Measurements from ENCODE around the gene CHURC1. TPM values are rescaled to one million over a fixed set of nuclear protein-coding genes. Genes with fewer than 3 reads are reported as not detected.
A peak's percentile ranks its signal among the peaks of the same experiment; 100 is the strongest.

The CHURC1 gene
- total and polyA plus RNA-seq, 2 experiments from 2014 or later, result 28.9 to 107 TPM

GRCh38 chr14:64971491-64971942, 57.3 kb downstream of the CHURC1 start:
- TF ChIP-seq, protein P1, sequence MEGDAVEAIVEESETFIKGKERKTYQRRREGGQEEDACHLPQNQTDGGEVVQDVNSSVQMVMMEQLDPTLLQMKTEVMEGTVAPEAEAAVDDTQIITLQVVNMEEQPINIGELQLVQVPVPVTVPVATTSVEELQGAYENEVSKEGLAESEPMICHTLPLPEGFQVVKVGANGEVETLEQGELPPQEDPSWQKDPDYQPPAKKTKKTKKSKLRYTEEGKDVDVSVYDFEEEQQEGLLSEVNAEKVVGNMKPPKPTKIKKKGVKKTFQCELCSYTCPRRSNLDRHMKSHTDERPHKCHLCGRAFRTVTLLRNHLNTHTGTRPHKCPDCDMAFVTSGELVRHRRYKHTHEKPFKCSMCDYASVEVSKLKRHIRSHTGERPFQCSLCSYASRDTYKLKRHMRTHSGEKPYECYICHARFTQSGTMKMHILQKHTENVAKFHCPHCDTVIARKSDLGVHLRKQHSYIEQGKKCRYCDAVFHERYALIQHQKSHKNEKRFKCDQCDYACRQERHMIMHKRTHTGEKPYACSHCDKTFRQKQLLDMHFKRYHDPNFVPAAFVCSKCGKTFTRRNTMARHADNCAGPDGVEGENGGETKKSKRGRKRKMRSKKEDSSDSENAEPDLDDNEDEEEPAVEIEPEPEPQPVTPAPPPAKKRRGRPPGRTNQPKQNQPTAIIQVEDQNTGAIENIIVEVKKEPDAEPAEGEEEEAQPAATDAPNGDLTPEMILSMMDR (IDR thresholded peaks at IDR 0.05; ENCODE audit: low read depth, low read length), result no peak
- H3K27ac ChIP-seq, result no peak overlapping the region
- H3K4me3 ChIP-seq, result peak overlapping the region; percentile 59
- no peaks in the 10 kb centered on the region for H3K36me3 ChIP-seq
- no peaks in the 10 kb centered on the region for H3K9me3 ChIP-seq (ENCODE audit: low read depth)
- H3K4me1 ChIP-seq (ENCODE audit: low read depth), result no peaks in the 10 kb centered on the region
- peaks cover 7% of the 10 kb centered on the region for H3K27me3 ChIP-seq
- peak in 1 of 2 donors; percentile 7 for DNase-seq (ENCODE audit: low read depth in 1 of 2, low spot score in 1 of 2)

- H3K36me3 ChIP-seq, result no peaks in the 10 kb centered on the region
- TF ChIP-seq, protein P1 (IDR thresholded peaks at IDR 0.05; ENCODE audit: low read depth, low read length), result no peak
- peak; percentile 36 to 74 for DNase-seq (ENCODE audit: low read depth in 1 of 2, low spot score in 1 of 2)
- H3K9me3 ChIP-seq (ENCODE audit: low read depth), result no peaks in the 10 kb centered on the region
- H3K4me1 ChIP-seq (ENCODE audit: low read depth), result no peaks in the 10 kb centered on the region
- H3K4me3 ChIP-seq, result peak within 1 kb of the TSS; percentile 75
- no peak within 1 kb of the TSS for H3K27ac ChIP-seq
- H3K27me3 ChIP-seq, result peaks cover 7% of the 10 kb centered on the region
Observed at GRCh38 chr14:64971943-64972791, 57.9 kb downstream of the CHURC1 start, which contains the start of gene RAB15. TSS of gene RAB15 (minus strand) at chr14:64972336. CDS start at chr14:64972076, 260 bp downstream.

DNA sequence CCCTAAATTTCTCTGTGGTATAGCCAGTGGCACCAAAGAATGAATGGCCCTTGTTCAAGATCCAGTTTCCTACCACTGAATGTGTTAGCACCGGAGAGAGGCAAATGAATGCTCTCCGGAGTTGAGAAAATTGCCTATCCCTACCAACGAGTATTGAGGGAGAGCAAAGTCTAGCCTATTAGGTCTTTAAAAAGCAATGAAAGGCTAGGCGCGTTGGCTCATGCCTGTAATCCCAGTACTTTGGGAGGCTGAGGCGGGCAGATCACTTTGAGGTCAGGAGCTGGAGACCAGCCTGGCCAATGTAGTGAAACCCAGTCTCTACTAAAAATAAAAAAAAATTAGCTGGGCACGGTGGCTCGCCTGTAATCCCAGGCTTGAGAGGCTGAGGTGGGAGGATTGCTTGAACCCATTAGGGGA, 58.8 kb downstream of the CHURC1 start:
- Histone ChIP-seq H3K27ac (no peak overlapping the region), H3K27me3 (peaks cover 7% of the 10 kb centered on the region), H3K4me3 (no peak overlapping the region), H3K36me3 (no peaks in the 10 kb centered on the region), H3K4me1 (ENCODE audit: low read depth) (no peaks in the 10 kb centered on the region), H3K9me3 (ENCODE audit: low read depth) (no peaks in the 10 kb centered on the region)
- DNase-seq (ENCODE audit: low read depth in 1 of 2, low spot score in 1 of 2), result no peak
- TF ChIP-seq, protein P1 (IDR thresholded peaks at IDR 0.05; ENCODE audit: low read depth, low read length), result no peak

DNA sequence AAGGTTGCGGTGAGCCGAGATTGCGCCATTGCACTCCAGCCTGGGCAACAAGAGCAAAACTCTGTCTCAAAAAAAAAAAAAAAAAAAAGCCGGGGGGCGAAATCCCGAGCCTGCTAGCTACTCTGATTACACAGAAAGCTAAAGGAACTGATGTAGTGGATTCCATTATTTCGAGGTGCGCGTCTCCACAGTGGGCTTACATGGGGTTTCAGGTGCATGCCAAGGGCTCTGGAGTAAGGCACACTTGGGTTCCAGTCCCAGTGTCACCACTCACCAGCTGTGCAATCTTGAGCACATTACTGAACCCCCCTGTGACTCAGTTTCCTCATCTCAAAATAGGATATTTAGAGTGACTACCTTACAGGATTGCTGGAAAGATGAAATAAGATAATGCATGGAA, 59.6 kb downstream of the CHURC1 start:
- no peaks in the 10 kb centered on the region for H3K36me3 ChIP-seq
- DNase-seq (ENCODE audit: low read depth in 1 of 2, low spot score in 1 of 2), result no peak
- H3K27ac ChIP-seq, result no peak overlapping the region
- H3K4me1 ChIP-seq (ENCODE audit: low read depth), result no peaks in the 10 kb centered on the region
- TF ChIP-seq, protein P1 (IDR thresholded peaks at IDR 0.05; ENCODE audit: low read depth, low read length), result no peak
- no peaks in the 10 kb centered on the region for H3K9me3 ChIP-seq (ENCODE audit: low read depth)
- H3K4me3 ChIP-seq, result no peak overlapping the region
- peaks cover 7% of the 10 kb centered on the region for H3K27me3 ChIP-seq

DNA sequence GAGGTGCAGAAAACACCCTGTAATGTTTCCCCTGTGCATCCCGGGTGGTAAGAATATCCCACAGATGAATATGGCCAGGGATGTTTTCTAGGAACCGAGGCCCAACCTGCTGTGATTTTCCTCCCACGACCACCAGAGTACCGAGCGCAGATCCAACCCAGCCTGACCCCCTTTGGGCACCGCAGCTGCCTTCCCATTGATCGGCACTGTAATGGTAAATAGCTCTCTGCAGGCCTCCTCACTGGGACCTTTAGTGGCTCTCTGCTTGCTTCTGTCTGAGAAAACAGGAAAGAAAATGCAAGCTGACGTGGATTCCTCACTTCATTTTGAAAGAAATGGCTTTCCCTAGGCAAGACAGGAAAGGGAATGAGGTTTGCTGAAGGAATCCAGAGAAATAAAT, 60.3 kb downstream of the CHURC1 start:
- Histone ChIP-seq H3K27me3 (peaks cover 7% of the 10 kb centered on the region), H3K4me3 (no peak overlapping the region), H3K9me3 (ENCODE audit: low read depth) (no peaks in the 10 kb centered on the region), H3K4me1 (ENCODE audit: low read depth) (no peaks in the 10 kb centered on the region), H3K36me3 (no peaks in the 10 kb centered on the region), H3K27ac (no peak overlapping the region)
- DNase-seq (ENCODE audit: low read depth in 1 of 2, low spot score in 1 of 2), result no peak
- TF ChIP-seq, protein P1 (IDR thresholded peaks at IDR 0.05; ENCODE audit: low read depth, low read length), result no peak

Measured in cardiac muscle cell (in vitro differentiated cells and primary cell).